ENCODE results near the gene PIH1D1.
A peak's percentile ranks its signal among the peaks of the same experiment; 100 is the strongest.

PIH1D1 gene

DNA sequence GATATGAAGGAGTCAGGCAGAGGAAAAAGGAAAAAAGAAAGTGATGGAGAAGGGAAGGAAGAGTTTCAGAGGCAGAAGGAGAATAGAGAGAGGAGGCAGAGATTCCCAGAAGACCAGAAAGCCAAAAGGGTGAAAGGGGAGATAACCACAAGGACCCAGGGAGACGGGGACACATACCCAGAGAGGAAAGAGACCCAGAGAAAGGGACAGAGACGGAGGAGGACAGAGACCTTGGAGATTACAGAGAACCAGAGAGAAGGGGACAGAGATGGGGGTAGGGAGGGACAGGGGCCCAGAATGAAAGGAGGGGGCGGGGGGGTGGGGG is 29.8 kb downstream of the PIH1D1 start:
- DNase-seq (ENCODE audit: low read depth), result no peak
- TF ChIP-seq, protein P1, sequence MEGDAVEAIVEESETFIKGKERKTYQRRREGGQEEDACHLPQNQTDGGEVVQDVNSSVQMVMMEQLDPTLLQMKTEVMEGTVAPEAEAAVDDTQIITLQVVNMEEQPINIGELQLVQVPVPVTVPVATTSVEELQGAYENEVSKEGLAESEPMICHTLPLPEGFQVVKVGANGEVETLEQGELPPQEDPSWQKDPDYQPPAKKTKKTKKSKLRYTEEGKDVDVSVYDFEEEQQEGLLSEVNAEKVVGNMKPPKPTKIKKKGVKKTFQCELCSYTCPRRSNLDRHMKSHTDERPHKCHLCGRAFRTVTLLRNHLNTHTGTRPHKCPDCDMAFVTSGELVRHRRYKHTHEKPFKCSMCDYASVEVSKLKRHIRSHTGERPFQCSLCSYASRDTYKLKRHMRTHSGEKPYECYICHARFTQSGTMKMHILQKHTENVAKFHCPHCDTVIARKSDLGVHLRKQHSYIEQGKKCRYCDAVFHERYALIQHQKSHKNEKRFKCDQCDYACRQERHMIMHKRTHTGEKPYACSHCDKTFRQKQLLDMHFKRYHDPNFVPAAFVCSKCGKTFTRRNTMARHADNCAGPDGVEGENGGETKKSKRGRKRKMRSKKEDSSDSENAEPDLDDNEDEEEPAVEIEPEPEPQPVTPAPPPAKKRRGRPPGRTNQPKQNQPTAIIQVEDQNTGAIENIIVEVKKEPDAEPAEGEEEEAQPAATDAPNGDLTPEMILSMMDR (conservative IDR thresholded peaks at IDR 0.05; ENCODE audit: low read length), result no peak
- H3K4me3 ChIP-seq (ENCODE audit: low read length), result no peak overlapping the region

DNA sequence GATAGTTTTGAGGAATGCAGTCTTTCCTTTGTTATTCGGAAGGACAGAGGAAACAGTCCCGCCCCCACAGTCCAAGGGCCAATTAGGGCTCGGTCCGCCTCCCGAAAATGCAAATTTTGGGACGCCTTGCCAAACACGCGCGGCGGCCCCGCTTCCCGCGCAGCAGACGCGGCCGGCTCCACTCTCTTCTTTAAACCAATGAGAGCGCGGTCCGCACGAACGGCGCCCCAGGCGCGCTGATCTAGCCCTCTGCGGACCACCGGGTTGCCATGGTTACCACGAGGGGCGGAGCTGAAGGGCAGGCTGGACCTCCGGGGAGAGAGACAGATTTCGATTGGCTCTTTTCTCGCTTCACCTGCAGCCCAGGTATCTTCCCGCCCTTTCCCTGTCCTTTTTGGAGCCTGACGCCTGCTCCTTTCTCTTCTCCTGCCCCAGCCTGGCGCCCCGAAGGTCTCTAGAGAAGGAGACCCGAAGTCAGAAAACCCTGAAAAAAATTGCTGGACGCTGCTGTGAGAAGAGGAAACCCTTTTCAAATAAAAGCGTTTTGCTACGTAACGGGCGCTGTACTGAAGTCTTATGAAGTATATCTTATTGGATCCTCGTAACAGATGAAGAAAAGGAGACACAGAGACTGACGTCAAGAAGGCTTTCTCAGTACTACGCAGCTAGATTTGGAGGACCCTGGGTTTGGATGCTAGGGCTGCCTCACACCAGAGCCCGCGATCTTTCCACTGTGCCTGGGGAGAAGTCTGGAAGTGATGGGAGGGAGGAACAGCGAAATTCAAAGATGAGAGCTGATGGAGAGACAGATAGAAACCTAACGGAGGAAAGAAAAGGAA is 30.4 kb downstream of the PIH1D1 start:
- peak; percentile 43 for DNase-seq (ENCODE audit: low read depth)
- TF ChIP-seq, protein P1 (conservative IDR thresholded peaks at IDR 0.05; ENCODE audit: low read length), result no peak
- H3K4me3 ChIP-seq (ENCODE audit: low read length), result no peak overlapping the region

DNA sequence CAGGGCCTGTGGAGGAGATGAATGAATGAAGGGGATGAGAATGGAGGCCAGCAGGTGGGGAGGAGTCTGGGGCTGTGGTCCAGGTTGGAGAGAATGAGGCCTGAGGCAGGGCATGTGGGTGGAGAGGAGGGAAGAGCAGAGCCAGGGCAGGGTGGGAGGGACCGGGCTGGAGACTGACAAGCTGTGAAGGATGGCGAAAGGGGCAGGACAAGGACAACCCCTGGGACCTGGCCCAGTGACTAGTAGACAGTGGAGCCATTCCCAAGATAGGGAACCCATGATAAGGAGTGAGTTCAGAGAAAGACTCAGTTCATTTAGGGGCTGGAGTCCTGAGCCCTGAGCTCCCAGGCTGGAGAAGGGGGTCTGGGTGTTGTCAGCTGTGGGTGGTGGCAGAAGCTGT is 31.4 kb downstream of the PIH1D1 start:
- no peak for DNase-seq (ENCODE audit: low read depth)
- TF ChIP-seq, protein P1 (conservative IDR thresholded peaks at IDR 0.05; ENCODE audit: low read length), result no peak
- no peak overlapping the region for H3K4me3 ChIP-seq (ENCODE audit: low read length)

DNA sequence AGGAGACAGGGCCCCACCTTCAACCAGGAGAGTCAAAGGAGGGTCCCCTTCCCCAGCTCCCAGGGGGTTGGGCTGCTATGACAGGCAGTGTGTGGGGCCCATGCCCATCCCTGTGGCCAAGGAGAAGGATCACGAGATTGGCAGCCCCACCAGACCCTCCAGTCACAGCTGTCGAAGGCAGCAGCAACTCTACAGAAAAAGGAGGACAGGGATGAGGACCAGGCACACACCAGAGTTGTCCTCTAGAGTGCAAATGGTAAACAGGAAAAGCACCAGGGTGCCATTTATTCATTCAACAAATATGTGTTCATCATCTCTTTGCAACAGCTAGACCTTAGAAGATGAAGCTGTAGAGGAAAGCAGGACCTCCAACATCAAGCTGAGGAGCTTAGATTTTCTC is 32.4 kb downstream of the PIH1D1 start:
- TF ChIP-seq, protein P1 (conservative IDR thresholded peaks at IDR 0.05; ENCODE audit: low read length), result no peak
- no peak for DNase-seq (ENCODE audit: low read depth)

DNA sequence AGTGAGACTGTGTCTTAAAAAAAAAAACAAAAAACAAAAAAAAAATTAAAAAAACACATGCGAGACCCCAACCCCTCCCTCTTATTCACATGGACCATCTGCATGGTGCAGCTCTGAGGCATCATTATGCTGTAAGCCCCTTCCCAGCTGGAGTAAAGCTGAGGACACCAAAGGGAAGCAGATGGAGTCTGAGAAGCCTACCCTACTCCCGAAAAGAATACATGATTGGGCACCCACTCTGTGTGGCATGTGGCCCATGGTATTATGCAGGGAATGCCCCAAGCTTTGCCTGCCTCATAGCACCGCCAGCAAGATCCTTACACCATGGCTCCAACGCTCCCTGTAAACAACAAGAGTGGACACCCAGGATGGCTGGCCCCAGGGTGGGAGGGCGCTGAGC is 33.1 kb downstream of the PIH1D1 start:
- no peak for DNase-seq (ENCODE audit: low read depth)
- TF ChIP-seq, protein P1 (conservative IDR thresholded peaks at IDR 0.05; ENCODE audit: low read length), result no peak
- no peak overlapping the region for H3K4me3 ChIP-seq (ENCODE audit: low read length)

More for the DNA sequence above, 32.4 kb downstream of the PIH1D1 start:
- no peak overlapping the region for H3K4me3 ChIP-seq (ENCODE audit: low read length)

DNA sequence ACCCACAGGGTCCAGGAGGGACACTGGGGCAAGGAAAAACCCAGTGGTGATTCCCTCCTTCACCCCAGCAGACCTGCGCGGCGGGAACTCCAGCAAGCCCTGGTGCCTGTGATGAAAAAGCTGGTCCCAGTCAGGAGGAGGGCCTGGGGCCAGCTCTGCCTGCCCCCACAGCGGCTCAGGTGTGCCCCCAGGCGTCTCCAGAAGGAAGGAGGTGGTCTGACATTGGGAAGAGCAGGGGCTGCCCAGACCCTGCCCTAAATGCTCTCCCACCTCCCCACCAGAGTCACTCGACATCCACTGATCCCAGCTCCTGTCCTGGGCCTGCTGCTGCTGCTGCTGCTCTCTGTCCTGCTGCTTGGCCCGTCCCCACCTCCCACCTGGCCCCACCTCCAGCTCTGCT is 34.5 kb downstream of the PIH1D1 start:
- H3K4me3 ChIP-seq (ENCODE audit: low read length), result no peak overlapping the region
- TF ChIP-seq, protein P1 (conservative IDR thresholded peaks at IDR 0.05; ENCODE audit: low read length), result no peak
- no peak for DNase-seq (ENCODE audit: low read depth)

DNA sequence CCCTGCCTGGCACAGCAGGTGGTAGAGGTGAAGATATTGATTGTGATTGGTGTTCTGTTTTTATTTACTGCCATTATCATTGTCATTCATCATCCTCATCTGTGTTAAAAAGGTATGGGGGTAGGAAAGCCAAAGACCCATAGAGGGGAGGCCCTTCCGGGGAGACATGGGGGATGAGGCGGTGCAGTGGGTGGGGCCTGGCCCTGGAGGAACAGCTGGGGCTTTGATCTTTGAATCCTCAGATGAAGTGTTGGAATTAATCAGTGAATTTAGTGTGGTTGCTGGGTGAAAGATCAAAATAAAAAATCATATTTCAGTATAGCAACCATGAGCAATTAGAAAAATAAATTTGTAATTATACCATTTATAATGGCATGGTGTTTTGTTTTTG is 35.8 kb downstream of the PIH1D1 start:
- TF ChIP-seq, protein P1 (conservative IDR thresholded peaks at IDR 0.05; ENCODE audit: low read length), result no peak
- no peak overlapping the region for H3K4me3 ChIP-seq (ENCODE audit: low read length)
- DNase-seq (ENCODE audit: low read depth), result no peak
